ENCODE measurements around the gene MYLK. TPM values are rescaled to one million over a fixed set of nuclear protein-coding genes. Genes with fewer than 3 reads are reported as not detected.

MYLK gene
- total and polyA plus RNA-seq, 7 donors: 3.2 to 13.7 (median 5.8) TPM

GRCh38 chr3:123734527-123734902 lies 149.6 kb downstream of the MYLK start:
- H3K36me3 ChIP-seq (ENCODE audit: insufficient read depth in 1 of 2, low read depth in 1 of 2): no peaks in the 10 kb centered on the region
- ATAC-seq (no peak), DNase-seq (no peak)
- no peaks in the 10 kb centered on the region for H3K4me1 ChIP-seq
- 62 to 76% (median 68%) methylated on average over 6 of the region's 6 CpGs for WGBS, 3 donors
- H3K9me3 ChIP-seq: no peaks in the 10 kb centered on the region
- peaks cover 0 to 2% (median 0%) of the 10 kb centered on the region in 3 donors for H3K27me3 ChIP-seq (ENCODE audit: insufficient read depth in 3 of 3, low read length in 2 of 3)
- TF ChIP-seq, protein P1, sequence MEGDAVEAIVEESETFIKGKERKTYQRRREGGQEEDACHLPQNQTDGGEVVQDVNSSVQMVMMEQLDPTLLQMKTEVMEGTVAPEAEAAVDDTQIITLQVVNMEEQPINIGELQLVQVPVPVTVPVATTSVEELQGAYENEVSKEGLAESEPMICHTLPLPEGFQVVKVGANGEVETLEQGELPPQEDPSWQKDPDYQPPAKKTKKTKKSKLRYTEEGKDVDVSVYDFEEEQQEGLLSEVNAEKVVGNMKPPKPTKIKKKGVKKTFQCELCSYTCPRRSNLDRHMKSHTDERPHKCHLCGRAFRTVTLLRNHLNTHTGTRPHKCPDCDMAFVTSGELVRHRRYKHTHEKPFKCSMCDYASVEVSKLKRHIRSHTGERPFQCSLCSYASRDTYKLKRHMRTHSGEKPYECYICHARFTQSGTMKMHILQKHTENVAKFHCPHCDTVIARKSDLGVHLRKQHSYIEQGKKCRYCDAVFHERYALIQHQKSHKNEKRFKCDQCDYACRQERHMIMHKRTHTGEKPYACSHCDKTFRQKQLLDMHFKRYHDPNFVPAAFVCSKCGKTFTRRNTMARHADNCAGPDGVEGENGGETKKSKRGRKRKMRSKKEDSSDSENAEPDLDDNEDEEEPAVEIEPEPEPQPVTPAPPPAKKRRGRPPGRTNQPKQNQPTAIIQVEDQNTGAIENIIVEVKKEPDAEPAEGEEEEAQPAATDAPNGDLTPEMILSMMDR (IDR thresholded peaks at IDR 0.05): no peak
- H3K27ac ChIP-seq: no peak overlapping the region
- intact Hi-C loops (cut with DNase I): no loop called here
- no peak overlapping the region for H3K4me3 ChIP-seq

DNA sequence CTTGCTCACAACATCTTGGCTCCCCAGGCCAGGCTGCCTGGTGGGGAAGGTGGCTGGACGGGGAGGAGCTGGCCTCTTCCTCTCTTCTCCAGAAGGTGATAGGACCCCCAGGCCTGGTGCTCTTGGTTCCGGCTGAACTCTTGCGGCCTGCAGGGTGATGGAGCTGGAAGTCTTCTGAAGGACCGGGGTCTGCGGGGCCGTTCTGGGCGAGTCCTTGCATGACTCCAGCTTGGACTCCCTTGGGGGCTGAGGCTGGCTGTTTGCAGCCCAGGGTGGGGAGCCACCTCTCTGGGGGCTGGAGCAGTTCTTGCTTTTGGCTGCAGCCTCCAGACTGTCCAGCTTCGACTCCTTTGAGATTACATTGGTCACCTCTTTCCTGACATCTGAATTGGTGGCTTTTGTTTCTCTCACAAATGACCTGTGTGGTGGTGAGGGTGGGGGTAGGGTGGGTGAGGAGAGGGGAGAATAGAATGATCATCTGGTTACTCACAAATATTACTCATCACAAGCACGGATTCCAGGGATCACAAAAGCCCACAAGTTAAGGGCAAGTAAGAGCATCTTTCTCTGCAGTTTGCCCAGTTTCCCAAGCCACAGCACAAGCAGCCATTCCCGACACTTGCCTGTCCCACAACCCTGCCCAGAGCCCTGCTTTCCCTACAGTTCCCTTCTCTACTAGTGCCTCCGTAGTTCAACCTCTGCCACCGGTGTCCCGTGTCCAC lies 150.2 kb downstream of the MYLK start:
- no peaks in the 10 kb centered on the region for H3K36me3 ChIP-seq (ENCODE audit: insufficient read depth in 1 of 2, low read depth in 1 of 2)
- 85 to 92% (median 88%) methylated on average over 13 of the region's 13 CpGs for WGBS, 3 donors
- H3K9me3 ChIP-seq: no peaks in the 10 kb centered on the region
- ATAC-seq: no peak
- intact Hi-C loops (cut with DNase I): no loop called here
- TF ChIP-seq, protein P1 (IDR thresholded peaks at IDR 0.05): no peak
- no peak overlapping the region for H3K27ac ChIP-seq
- no peak for DNase-seq
- peaks cover 0 to 2% (median 0%) of the 10 kb centered on the region in 3 donors for H3K27me3 ChIP-seq (ENCODE audit: insufficient read depth in 3 of 3, low read length in 2 of 3)
- no peak overlapping the region for H3K4me3 ChIP-seq
- no peaks in the 10 kb centered on the region for H3K4me1 ChIP-seq

DNA sequence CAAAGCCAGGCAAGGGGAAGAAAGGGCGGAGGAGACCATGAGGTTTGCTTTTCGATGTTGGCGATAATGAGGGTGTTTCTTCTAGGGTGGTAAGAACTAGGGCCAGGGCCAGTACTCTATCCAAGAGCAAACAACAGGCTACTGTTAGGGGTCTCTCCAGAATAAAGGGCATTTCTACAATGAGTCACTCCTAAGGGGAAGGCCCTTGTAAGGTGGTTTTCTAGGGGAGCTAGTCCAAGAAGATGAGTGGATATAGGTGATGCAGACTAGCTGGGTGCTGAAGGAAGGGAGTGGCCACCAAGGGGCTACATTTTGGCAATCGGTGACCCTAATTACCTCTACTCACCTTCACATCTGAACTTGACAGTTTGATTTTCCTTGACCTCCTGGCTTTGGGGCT lies 150.8 kb downstream of the MYLK start:
- ATAC-seq (no peak), DNase-seq (no peak)
- TF ChIP-seq, protein P1 (IDR thresholded peaks at IDR 0.05): no peak
- intact Hi-C loops (cut with DNase I): no loop called here
- no peak overlapping the region for H3K4me3 ChIP-seq
- no peaks in the 10 kb centered on the region for H3K4me1 ChIP-seq
- no peak overlapping the region for H3K27ac ChIP-seq
- 98% methylated on average over 4 of the region's 4 CpGs for WGBS, 3 donors
- H3K36me3 ChIP-seq (ENCODE audit: insufficient read depth in 1 of 2, low read depth in 1 of 2): no peaks in the 10 kb centered on the region
- H3K27me3 ChIP-seq (ENCODE audit: insufficient read depth in 3 of 3, low read length in 2 of 3): peaks cover 0 to 2% (median 0%) of the 10 kb centered on the region in 3 donors
- no peaks in the 10 kb centered on the region for H3K9me3 ChIP-seq

GRCh38 chr3:123732447-123732846 lies 151.7 kb downstream of the MYLK start:
- DNase-seq (no peak), ATAC-seq (no peak)
- 82 to 87% (median 83%) methylated on average over 3 of the region's 3 CpGs for WGBS, 3 donors
- Histone ChIP-seq H3K4me3 (no peak overlapping the region), H3K9me3 (no peaks in the 10 kb centered on the region), H3K27me3 (ENCODE audit: insufficient read depth in 3 of 3, low read length in 2 of 3) (peaks cover 0 to 3% (median 2%) of the 10 kb centered on the region in 3 donors), H3K27ac (no peak overlapping the region), H3K36me3 (ENCODE audit: insufficient read depth in 1 of 2, low read depth in 1 of 2) (no peaks in the 10 kb centered on the region), H3K4me1 (no peaks in the 10 kb centered on the region)
- intact Hi-C loops (cut with DNase I): no loop called here
- TF ChIP-seq, protein P1 (IDR thresholded peaks at IDR 0.05): no peak

DNA sequence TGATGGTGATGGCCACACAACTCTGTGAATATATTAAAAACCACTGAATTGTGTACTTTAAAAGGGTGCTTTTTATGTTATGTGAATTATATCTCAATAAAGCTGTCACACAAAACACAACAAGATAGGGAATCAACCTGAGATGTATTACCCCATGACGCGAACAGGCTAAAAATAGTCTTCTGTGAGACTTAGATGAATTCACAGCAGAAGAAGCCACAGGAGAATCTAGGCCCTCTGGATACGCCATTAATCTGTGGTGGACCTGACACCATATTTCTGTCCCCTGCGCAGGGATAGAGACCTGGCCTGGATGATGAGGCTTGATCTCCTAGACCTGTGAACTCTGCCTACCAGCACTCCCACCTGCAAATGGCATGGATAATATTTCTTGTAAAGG lies 153.3 kb downstream of the MYLK start:
- H3K9me3 ChIP-seq: no peaks in the 10 kb centered on the region
- H3K4me3 ChIP-seq: no peak overlapping the region
- no peaks in the 10 kb centered on the region for H3K4me1 ChIP-seq
- TF ChIP-seq, protein P1 (IDR thresholded peaks at IDR 0.05): no peak
- intact Hi-C loops (cut with DNase I): no loop called here
- WGBS, 3 donors: 85 to 93% (median 88%) methylated on average over 4 of the region's 4 CpGs
- peaks cover 0 to 3% (median 2%) of the 10 kb centered on the region in 3 donors for H3K27me3 ChIP-seq (ENCODE audit: insufficient read depth in 3 of 3, low read length in 2 of 3)
- no peaks in the 10 kb centered on the region for H3K36me3 ChIP-seq (ENCODE audit: insufficient read depth in 1 of 2, low read depth in 1 of 2)
- no peak for DNase-seq
- ATAC-seq: no peak
- no peak overlapping the region for H3K27ac ChIP-seq
